NCI-H1694 treated with DMSO at 0.1 percent for 48 hours (cell line): ENCODE measurements around the gene PDZD11.
A peak's percentile ranks its signal among the peaks of the same experiment; 100 is the strongest.
"Not testable (repeated sequence)": the region's sequence is repeated elsewhere in the genome, so short reads cannot be mapped to it uniquely, and the experiment has no call there.

Source experiments
- DNase-seq: peaks from one replicate; lab custom pipeline; 2025; lab: John Stamatoyannopoulos, UW

PDZD11 gene, protein sequence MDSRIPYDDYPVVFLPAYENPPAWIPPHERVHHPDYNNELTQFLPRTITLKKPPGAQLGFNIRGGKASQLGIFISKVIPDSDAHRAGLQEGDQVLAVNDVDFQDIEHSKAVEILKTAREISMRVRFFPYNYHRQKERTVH

DNA sequence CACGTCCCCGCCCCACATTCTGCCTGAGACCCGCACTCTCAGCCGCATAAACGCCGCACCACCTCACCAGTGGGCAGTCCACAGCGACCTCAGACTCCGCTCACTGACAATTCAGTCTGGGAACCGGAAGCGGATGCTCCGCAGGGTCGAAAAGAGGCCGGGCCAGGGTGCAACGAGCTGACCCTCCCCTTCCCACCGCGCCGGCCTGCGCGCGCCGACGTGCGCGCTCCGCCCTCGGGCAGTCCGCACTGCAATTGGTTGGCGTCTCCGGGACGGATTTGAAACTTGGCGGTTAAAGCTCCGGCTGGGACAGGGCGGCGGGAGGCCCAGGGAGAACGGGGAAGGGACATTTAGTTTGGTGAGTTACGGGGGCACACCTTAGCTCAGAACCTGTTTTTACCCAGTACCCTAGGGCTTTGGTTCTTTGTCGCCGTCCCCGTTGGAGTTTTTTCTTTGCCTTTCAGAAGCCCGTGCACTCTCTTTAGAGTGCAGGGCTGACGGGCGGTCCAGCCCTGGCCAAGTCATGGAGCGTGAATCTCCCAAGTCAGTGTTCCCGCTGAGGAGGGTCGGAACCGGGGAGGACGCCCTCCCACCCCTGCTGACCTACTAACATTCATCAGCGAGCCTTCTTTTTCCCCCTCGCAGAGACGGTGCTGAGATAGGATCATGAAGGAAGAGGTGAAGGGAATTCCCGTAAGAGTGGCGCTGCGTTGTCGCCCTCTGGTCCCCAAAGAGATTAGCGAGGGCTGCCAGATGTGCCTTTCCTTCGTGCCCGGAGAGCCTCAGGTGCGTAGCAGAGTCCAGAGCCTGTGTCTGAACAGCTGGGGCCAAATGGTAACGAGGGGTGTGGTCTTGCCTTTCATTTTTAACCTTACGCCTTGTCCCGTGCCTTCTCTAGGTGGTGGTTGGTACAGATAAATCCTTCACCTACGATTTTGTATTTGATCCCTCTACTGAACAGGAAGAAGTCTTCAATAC is at the start of gene PDZD11, which contains the start of gene KIF4A:
TSS of gene PDZD11 (minus strand) at position 135 of the 978 bp plus-strand sequence. CDS start 586 bp downstream, outside the sequence.
TSS of gene KIF4A (plus strand) at position 312 of the 978 bp plus-strand sequence. CDS start at position 667, 355 bp downstream.
- peak; percentile 65 for DNase-seq

DNA sequence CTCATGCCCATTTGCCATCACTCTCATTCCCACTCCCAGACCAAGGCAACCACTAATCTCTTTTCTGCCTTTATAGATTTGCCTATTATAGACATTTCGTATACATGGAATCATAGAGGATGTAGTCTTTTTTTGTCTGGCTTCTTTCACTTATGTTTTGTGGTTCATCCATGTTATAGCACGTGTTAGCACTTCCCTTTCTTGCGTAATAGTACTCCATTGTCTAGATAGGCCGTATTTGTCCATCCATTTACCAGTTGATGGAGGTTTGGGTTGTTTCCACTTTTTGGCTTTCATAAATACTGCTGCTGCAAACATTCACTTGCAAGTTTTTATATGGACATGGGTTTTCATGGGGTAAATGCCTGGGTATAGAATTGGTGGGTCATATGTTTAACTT is 48.6 kb upstream of the PDZD11 start:
- no peak for DNase-seq

DNA sequence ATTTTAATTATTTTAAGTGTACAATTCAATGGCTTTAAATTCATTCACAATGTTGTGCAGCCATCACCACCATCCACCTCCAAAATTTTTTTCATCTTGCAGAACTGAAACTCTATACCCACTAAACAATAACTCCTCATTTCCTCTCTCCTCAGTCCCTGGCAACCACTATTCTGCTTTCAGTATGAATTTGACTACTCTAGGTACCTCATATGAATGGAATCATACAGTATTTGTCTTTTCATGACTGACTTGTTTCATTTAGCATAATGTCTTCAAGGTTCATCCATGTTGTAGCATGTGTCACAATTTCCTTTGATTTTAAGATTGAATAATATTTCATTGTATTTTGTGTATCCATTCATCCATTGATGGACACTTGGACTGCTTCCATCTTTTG is 47.0 kb upstream of the PDZD11 start:
- DNase-seq: no peak

DNA sequence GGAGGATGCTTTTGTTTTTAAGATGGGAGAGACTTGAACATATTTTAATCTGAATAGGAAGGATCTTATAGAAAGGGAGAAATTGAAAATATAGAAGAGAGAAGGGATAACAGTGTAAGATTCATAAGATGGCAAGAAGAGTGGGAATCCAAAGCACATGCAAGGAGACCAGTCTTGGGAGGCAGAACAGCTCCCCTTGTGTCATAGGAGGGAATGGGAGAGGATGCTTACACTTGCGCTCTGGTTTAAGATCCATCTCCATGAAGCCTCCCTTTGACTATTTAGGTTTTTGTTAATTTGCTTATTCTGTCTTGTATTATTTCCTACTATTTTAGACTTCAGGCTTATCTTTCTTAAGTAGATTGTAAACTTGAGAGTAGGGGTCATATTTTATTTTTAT is 42.9 kb upstream of the PDZD11 start:
- DNase-seq: no peak

DNA sequence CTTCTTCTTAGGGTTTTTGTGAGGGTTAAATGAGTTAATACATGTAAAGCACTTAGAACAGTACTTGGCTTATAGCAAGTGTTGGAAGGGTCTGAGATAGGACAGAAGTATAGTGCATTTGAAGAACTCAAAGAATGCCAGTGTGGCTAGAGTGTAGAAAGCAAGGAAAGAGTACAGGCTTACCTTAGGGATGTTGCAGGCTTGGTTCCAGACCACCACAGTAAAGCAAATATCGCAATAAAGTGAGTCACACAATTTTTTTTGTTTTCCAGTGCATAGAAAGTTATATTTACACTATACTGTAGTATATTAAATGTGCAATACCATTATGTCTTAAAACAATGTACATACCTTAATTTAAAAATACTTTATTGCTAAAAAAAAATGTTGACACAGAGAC is 41.4 kb upstream of the PDZD11 start:
- no peak for DNase-seq

DNA sequence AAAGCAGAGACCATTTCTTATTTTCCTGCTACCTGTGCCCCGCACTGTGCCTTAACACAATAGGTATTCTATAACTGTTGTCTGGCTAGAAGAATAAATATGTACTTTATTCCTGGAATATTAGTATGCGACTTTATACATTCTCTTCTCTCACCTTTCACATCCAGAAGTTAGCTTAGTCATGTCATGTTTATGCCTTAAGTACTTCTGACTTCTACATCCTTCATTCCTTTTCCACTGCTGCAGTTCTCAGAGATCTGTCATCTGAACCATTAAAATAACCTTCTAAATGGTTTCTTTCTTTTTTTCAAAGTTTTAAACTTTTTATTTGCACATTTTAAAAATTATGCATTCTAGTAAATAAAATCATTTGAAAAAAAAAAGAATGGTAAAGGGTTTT is 34.6 kb upstream of the PDZD11 start:
- DNase-seq: no peak

DNA sequence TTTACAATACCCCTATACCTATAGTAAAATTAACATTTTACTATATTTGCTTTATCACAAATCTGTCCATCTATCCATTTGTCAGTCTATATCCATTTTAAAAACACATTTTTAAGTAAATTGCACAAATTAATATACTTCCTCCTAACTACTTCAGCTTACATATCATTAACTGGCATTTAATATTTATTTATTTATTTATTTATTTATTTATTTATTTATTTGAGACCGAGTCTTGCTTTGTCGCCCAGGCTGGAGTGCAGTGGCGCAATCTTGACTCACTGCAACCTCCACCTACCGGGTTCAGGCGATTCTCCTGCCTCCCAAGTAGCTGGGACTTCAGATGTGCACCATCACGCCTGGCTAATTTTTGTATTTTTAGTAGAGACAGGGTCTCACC is 33.9 kb upstream of the PDZD11 start:
- DNase-seq: not testable (repeated sequence)

DNA sequence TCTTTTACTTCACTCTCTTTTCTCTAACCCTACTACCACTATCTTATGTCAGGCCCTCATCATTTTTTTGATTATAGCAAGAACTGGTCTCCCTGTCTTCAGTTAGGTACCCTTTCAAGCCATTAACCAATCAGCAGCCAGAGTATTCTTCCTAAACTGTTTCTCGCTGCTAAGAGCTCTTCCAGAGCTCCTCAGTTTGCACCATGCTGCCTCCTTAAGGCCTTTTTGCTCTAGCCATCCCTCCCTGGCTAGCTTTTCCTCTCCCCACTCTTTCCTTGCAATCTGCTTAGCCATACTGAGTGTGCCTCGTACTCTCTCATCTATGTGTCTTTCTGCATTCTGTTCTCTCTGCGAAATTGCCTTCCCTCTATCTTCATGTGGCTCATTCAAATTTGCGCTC is 33.1 kb upstream of the PDZD11 start:
- DNase-seq: no peak

DNA sequence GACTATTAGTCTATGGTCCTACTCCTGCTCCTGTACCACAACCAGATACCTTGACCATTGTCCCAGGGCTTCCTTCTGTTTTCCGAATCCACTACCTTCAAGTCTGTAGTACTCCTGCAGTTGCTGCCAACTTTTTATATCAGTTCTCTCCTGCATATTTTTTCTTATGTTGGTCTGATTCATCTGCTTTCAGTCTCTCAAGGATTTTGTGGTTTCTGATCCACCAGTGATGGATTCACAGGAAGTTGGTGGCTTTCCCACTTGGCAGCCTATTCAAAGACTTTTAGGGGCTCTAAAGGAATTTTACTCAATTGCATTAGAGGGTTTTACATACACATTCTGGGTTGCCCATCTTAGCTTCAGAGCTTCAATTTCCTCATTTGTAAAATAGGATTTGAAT is 23.8 kb upstream of the PDZD11 start:
- DNase-seq: no peak

DNA sequence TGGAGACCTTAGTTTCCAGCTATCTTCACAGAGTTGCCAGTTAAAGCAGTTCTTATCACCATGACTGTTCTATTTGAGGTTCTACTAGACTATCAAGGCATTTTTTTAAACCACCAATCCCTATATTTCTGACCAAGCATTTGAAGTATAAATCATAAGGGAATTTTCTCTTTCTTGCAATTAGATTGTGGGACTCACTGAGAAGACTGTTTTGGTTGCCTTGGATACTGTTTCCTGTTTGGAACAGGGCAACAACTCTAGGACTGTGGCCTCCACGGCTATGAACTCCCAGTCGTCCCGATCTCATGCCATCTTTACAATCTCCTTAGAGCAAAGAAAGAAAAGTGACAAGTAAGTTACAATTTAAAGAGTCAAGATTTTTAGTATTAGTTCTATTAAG is 12.0 kb upstream of the PDZD11 start:
- DNase-seq: no peak

DNA sequence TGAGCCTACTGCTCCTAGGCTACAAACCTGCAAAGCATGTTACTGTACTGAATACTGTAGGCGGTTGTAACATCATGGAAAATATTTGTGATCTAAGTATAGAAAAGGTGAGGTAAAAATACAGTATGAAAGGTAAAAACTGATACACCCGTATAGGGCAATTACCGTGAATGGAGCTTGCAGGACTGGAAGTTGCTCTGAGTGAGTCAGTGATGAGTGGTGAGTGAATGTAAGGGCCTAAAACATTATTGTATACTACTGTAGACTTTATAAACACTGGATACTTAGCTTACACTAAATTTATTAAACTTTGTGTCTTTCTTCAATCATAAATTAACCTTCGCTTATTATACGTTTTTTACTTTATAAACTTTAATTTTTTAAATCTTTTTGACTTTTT is 3.9 kb upstream of the PDZD11 start:
- no peak for DNase-seq

DNA sequence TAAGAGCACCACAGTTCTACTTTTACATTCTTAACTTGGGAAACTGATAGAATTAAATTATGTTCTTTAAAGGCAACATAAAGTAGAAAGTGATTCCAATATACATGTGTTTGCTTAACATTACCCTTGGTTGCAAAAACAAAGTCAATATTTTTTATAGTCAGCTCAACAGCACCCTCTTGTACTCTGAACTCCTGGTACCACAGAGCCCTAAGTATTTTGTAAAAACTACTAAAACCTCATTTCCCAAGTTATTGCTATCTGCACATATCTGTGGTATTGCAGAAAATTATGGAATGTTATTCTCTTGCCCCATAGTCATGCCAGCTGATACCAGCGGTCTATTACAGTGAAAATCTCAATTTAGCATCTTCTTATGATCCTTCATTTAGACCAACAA is 3.1 kb upstream of the PDZD11 start:
- no peak for DNase-seq

DNA sequence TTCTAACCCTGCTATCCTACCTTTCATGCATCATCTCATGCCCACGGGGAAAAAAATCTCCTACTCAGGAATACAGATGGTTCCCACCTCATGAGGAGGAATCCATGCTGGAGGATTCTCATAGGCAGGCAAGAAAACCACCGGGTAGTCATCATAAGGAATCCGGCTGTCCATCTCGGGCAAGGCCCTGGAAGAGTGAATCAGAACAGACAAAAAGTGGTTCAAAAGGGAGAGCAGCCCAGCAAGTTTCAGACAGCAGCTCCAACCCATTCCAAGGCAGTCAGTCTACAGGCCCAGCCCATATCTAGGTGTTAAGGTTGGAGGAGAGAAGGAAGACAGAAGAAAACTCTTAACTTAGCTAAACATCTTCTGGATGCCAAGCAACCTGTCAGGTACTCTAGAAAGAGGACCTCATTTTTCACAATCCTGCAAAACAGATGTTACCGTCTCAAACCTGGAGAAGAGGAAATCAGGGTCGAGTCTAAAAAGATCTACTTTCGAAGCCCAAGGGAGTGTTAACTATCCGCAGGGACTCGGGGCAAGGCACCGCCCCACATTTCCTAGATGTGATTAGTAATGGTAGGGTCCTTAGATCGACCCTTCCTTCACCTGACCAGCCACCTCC is 447 bp downstream of the PDZD11 start:
- no peak for DNase-seq

DNA sequence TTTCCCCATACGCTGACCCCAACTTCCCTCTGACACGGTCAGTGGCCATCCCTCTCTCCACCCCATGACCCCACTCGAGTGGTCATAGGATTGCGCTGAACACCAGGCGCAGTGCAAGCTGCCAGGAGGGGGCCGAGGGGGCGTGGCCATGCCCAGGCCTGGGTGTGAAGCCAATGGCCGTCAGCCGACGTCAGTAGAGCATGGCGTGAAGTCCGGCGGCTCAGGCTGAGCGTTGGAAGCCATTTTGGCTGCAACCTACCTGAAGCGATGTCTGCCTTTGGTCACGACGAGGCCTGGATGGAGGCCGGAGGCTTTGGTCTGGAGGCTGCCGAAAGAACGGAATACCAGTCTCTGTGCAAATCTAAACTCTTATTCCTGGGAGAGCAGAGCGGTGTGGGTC is 7.8 kb downstream of the PDZD11 start, which contains the start of gene RAB41:
TSS of gene RAB41 (plus strand) at position 222 of the 400 bp plus-strand sequence. CDS start at position 268, 46 bp downstream.
- no peak for DNase-seq

DNA sequence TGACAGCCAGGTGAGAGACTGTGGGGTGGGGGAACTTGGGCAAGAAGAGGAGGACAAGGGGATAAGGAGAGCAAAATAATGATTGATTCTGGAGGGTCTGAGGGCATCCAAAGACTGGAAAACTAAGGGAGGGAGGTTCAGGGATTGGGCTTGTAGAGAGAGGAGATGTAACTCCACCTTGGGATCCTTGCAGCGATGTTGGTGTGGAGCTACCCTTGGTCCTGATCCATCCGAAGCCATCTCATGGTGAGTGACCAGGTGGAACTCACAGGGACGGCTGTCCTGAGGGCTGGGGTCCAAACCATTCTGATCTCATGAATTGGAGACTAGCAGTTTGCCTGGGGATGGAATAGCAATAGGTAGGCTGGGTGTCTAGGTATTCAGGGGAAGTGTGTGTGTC is 9.2 kb downstream of the PDZD11 start:
- no peak for DNase-seq

DNA sequence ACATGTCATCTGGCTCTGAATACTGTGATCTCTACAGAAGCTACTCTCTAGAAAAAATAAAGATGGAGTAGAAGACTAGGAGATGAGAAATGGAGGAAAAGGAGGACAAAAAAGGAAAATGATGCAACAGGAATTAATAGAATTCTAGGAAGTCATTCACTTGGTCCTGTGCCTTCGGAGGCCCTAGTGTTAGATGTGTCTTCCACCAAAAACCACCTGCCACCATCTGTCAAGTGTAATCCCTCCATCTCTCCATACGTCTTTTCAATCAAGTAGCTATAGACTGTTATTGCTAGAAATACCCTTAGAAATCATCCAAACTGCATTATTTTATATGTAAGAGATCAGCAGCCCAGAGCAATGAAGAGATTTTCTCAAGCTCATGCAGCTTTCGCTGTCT is 10.6 kb downstream of the PDZD11 start:
- DNase-seq: no peak

DNA sequence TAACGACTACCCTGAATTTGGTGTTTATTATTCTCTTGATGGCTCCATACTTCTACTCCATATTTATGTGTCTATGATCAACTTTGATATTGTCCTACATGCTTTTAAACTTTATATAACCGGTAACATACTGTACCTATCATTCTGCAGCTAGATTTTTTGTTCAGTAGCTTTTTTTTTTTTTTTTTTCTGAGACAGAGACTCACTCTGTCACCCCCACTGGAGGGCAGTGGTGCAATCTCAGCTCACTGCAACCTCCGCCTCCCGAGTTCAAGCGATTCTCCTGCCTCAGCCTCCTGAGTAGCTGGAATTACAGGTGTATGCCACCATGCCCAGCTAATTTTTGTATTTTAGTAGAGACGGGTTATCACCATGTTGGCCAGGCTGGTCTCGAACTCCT is 15.7 kb downstream of the PDZD11 start:
- not testable (repeated sequence) for DNase-seq

DNA sequence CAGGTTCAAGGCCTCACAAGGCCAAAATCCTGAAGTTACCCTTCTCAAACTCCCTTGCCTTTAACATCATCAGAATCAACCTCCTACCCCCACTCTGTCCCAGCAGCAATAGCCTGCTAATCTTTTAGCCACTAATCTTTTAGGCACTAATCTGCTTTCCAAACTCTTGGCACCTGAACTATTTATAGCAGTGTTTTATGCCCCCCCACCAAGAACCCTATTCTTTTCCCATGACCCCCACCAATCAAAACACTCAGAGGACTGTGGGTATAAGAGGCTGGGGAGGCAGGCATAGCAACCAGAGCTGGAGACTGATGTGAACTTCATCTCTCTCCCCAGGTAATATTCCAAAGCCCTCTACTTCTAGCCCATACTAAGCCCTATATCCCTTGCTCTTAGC is 21.7 kb downstream of the PDZD11 start, which contains the start of gene ARR3:
TSS of gene ARR3 (plus strand) at position 301 of the 400 bp plus-strand sequence. CDS start 1,052 bp downstream, outside the sequence.
- DNase-seq: no peak

DNA sequence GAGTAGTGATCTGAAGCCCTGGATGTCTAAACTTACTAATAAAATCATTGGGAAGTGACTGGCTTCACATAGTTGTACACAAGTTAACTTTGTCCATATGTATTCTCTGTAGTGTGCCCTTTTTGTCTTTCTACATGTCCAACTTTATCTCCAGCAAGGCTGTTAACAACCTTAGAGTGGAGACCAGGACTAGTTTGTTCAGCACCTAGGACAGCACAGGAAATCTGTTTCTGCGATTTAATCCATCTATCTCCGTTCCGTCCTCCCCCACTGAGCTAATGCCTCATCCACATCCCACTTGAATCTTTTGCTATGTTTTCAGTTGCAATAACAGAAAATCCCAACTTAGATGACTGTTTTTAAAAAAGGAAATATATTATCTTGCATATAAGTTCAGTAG is 24.9 kb downstream of the PDZD11 start:
- DNase-seq: no peak

DNA sequence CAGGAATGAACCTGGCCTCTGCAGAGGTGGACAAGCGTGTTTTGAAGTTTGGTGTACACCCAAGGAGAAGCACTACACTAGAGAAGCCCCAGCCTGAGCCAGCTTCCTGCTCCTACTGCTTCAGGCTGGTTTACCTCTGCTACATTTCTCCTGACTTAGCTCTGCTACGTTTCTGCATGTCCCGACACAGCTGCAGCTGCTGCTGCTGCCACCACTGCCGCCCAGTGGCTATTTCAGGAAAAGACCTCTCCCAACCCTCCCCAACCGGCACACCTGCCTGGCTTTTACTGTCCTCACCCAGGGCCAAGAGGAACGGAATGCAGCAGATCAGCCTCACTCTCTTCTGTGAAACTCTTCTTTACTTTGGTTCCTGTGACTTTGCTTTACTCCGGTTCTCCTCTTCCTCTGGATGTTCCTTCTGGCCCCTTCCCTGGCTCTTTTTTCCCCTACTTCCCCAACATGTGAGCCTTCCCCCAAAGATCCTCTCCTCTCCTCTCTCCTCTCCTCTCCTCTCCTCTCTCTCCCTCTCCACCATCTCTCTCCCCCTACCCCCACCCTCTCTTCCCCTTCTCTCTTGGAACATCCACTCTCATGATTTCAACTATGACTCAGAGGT is 26.7 kb downstream of the PDZD11 start:
- peak; percentile 0 for DNase-seq

DNA sequence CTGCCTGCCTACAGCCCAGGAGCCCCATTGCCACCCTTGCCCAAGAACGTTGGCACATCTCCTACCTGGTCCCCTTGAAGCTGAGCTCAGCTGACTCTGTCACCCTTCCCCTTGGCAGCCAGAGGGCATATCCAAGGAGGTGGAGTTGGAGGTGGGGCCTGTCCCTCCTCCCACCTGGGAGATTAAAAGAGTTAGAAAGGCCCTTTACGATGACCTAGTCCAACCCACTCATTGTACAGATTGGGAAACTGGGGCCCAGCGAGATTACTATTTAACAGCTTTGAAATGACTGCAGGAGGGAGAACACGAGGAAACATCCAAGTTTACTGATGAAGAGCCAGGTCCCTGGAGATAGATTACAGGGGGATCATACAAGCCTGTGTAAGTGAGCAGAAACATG is 29.6 kb downstream of the PDZD11 start, which contains the start of gene P2RY4:
TSS of gene P2RY4 (minus strand) at position 101 of the 400 bp plus-strand sequence. CDS start 580 bp downstream, outside the sequence.
- no peak for DNase-seq
